ENCODE measurements around the gene EPB41L1.
A peak's percentile ranks its signal among the peaks of the same experiment; 100 is the strongest.

Gene EPB41L1

GRCh38 chr20:36150489-36150846 lies 4.1 kb upstream of the EPB41L1 start:
- DNase-seq (ENCODE audit: low spot score): no peak
- in situ Hi-C loops (cut with MboI; ENCODE audit: low sequenced_read_pairs, unreplicated experiment): no loop called here
- no peak for TF ChIP-seq CTCF (IDR thresholded peaks at IDR 0.05; ENCODE audit: borderline replicate concordance, control extremely low read depth, extremely low read depth, insufficient read depth, missing control alignments)

- DNase-seq (ENCODE audit: low spot score): no peak
- in situ Hi-C loops (cut with MboI; ENCODE audit: low sequenced_read_pairs, unreplicated experiment): no loop called here
- TF ChIP-seq CTCF (IDR thresholded peaks at IDR 0.05; ENCODE audit: borderline replicate concordance, control extremely low read depth, extremely low read depth, insufficient read depth, missing control alignments): no peak
Observed at GRCh38 chr20:36150847-36151539, 3.5 kb upstream of the EPB41L1 start.

- no peak for DNase-seq (ENCODE audit: low spot score)
- no peak for TF ChIP-seq CTCF (IDR thresholded peaks at IDR 0.05; ENCODE audit: borderline replicate concordance, control extremely low read depth, extremely low read depth, insufficient read depth, missing control alignments)
- in situ Hi-C loops (cut with MboI; ENCODE audit: low sequenced_read_pairs, unreplicated experiment): no loop called here
Observed at GRCh38 chr20:36152261-36152660, 2.3 kb upstream of the EPB41L1 start.

- in situ Hi-C loops (cut with MboI; ENCODE audit: low sequenced_read_pairs, unreplicated experiment): no loop called here
- no peak for TF ChIP-seq CTCF (IDR thresholded peaks at IDR 0.05; ENCODE audit: borderline replicate concordance, control extremely low read depth, extremely low read depth, insufficient read depth, missing control alignments)
- no peak for DNase-seq (ENCODE audit: low spot score)
Observed at GRCh38 chr20:36153204-36153603, 1.3 kb upstream of the EPB41L1 start.

GRCh38 chr20:36153736-36154699 lies 522 bp upstream of the EPB41L1 start:
- in situ Hi-C loops (cut with MboI; ENCODE audit: low sequenced_read_pairs, unreplicated experiment): no loop called here
- DNase-seq (ENCODE audit: low spot score): peak; percentile 76
- no peak for TF ChIP-seq CTCF (IDR thresholded peaks at IDR 0.05; ENCODE audit: borderline replicate concordance, control extremely low read depth, extremely low read depth, insufficient read depth, missing control alignments)

GRCh38 chr20:36155629-36155971 lies 1.1 kb downstream of the EPB41L1 start:
- no peak for TF ChIP-seq CTCF (IDR thresholded peaks at IDR 0.05; ENCODE audit: borderline replicate concordance, control extremely low read depth, extremely low read depth, insufficient read depth, missing control alignments)
- DNase-seq (ENCODE audit: low spot score): no peak
- in situ Hi-C loops (cut with MboI; ENCODE audit: low sequenced_read_pairs, unreplicated experiment): no loop called here
